ENCODE results near the gene FBXW4. TPM values are rescaled to one million over a fixed set of nuclear protein-coding genes. Genes with fewer than 3 reads are reported as not detected.

Gene FBXW4
- total RNA-seq, 1 donor = 41.9 TPM

DNA sequence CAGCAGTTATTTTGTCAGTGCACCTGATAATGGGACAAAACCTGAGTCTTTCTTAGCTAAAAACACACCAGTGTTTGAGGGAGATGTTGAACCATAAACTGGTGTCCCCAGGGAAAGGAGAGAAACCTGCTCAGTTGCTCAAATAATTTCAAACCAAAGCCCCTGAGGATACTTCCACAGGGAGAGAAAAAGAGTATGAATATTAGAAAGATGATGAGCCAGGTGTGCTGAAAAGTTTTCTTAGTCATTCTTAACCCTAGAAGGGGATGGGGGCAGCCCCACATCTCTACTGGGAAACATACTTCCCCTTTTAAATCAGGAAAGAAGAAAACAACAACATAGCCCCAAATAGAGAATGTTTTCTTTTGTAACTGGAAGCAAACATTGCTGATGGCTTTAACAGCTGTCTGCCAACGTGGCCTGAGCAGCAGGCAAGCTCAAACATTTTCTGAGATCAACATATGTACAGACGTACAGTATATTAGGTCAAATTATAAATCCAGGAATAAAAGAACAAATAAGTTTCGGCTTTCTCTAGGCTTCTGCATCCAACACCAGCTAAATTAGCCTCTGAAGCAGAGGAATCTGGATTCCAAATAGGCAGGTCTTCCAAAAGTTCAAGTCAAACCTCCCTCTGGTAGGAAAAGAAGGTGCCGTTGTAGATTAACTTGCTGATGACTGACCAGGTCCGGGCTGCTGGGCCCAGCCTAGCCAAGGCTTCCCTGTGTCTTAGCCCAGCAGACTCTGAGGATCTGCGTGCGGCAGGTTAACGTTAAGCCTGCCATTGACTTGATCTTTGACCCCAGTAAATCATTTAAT, 30.5 kb upstream of the FBXW4 start:
- H3K4me3 ChIP-seq (ENCODE audit: low read depth, low read length) = no peak overlapping the region
- no peak for DNase-seq (ENCODE audit: low read depth)
- TF ChIP-seq, protein P1, sequence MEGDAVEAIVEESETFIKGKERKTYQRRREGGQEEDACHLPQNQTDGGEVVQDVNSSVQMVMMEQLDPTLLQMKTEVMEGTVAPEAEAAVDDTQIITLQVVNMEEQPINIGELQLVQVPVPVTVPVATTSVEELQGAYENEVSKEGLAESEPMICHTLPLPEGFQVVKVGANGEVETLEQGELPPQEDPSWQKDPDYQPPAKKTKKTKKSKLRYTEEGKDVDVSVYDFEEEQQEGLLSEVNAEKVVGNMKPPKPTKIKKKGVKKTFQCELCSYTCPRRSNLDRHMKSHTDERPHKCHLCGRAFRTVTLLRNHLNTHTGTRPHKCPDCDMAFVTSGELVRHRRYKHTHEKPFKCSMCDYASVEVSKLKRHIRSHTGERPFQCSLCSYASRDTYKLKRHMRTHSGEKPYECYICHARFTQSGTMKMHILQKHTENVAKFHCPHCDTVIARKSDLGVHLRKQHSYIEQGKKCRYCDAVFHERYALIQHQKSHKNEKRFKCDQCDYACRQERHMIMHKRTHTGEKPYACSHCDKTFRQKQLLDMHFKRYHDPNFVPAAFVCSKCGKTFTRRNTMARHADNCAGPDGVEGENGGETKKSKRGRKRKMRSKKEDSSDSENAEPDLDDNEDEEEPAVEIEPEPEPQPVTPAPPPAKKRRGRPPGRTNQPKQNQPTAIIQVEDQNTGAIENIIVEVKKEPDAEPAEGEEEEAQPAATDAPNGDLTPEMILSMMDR (IDR thresholded peaks at IDR 0.05; ENCODE audit: insufficient read depth, low read depth, low read length) = no peak

DNA sequence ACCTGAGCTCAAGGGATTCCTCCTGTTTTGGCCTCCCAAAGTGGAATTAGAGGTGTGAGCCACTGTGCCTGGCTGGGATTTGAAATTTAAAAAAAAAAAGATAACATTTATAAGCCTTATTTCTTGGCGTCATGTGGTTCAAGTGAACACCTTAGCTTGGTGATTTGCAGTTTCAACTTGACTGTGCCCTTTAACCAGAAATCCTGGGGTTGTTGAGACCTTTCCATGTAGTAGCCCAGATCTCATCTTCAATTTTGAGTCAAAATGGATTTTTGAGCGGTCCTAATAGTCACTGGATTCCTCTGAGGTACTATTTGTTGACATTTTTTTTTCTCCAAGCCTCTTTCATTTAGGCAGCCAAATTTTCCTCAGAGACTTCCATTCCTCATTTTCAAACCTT, 29.5 kb upstream of the FBXW4 start:
- DNase-seq (ENCODE audit: low read depth) = no peak
- TF ChIP-seq, protein P1 (IDR thresholded peaks at IDR 0.05; ENCODE audit: insufficient read depth, low read depth, low read length) = no peak

DNA sequence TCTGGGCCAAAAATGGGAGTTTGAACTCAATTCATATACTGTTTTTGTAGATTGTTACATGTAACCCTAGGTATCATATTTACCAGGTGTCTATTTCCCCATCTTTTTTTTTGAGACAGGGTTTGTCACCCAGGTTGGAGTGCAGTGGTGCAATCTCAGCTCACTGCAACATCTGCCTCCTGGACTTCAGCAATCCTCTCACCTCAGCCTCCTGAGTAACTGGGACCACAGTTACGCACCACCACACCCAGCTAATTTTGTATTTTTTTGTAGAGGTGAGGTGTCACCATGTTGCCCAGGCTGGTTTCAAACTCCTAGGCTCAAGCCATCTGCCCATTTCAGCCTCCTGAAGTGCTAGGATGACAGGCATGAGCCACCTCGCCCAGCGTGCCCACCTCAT, 28.2 kb upstream of the FBXW4 start:
- DNase-seq (ENCODE audit: low read depth) = no peak
- H3K4me3 ChIP-seq (ENCODE audit: low read depth, low read length) = no peak overlapping the region
- TF ChIP-seq, protein P1 (IDR thresholded peaks at IDR 0.05; ENCODE audit: insufficient read depth, low read depth, low read length) = no peak

More for the DNA sequence above, 29.5 kb upstream of the FBXW4 start:
- no peak overlapping the region for H3K4me3 ChIP-seq (ENCODE audit: low read depth, low read length)

DNA sequence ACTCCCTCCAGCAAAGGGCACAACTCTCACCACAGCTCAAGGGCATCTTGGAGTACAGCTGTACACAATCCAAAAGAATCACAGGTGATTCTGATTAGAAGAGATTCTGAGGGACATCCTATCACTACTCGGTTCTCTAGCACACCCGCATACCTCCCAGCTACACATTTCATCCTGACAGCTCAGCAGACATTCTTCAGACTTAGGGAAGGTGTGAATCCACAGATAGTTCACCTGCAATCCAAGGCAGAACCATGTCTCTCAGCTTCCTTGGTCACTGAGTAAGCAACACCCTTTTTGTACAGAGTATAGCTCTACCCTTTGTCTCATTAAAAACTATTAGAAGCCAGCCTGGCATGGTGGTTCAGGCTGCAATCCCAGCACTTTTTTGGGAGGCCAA, 26.8 kb upstream of the FBXW4 start:
- H3K4me3 ChIP-seq (ENCODE audit: low read depth, low read length) = no peak overlapping the region
- TF ChIP-seq, protein P1 (IDR thresholded peaks at IDR 0.05; ENCODE audit: insufficient read depth, low read depth, low read length) = no peak
- DNase-seq (ENCODE audit: low read depth) = no peak

DNA sequence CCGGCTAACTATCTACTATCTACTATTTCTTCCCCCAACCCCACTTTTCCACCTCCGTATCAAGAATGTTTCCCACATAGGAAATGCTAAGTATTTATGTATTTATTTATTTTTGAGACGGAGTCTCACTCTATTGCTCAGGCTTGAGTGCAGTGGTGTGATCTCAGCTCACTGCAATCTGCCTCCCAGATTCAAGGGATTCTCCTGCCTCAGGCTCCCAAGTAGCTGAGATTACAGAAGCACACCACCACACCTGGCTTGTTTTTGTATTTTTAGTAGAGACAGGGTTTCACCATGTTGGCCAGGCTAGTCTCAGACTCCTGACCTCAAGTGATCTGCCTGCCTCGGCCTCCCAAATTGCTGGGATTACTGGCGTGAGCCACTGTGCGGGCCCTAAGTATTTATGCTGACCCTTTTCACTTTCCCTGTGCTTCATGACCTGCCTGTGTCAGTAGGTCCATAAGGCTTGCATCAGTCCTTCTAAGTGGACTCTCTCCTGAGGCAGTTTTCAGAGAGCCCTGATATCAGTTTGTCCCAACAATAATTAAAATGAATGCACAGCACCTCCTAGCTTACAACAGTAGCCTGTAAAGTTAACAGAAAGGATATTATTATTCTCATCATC, 25.7 kb upstream of the FBXW4 start:
- DNase-seq (ENCODE audit: low read depth) = no peak
- H3K4me3 ChIP-seq (ENCODE audit: low read depth, low read length) = no peak overlapping the region
- TF ChIP-seq, protein P1 (IDR thresholded peaks at IDR 0.05; ENCODE audit: insufficient read depth, low read depth, low read length) = peak; percentile 5

DNA sequence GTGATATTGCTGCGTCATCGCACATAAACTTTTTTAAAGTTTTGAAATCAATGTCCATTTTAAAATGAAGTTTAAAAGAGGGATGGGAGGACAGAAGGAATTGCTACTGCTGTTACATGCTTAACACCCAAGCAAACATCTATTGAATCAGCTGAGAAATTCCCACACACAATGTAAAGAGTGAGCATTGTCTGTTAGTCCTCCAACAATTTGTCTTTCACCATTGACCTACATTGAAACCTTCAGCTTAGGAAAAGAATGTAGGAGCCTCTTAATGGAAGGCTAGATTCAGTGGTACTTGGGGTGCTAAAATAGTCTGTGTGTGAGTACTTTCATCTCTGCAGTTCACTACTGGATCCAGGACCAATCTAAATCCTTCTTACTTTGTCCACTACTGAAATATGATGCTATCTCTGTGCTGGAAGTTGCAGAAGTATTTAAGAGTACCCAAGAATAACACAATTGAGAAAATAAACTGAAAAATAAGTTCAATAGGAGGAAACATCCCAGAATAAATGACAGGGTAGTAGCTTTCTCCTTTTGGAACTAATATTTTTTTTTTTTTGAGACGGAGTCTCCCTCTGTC, 23.8 kb upstream of the FBXW4 start:
- H3K4me3 ChIP-seq (ENCODE audit: low read depth, low read length) = no peak overlapping the region
- DNase-seq (ENCODE audit: low read depth) = no peak
- TF ChIP-seq, protein P1 (IDR thresholded peaks at IDR 0.05; ENCODE audit: insufficient read depth, low read depth, low read length) = no peak
